ENCODE data around the gene NRAP. TPM values are rescaled to one million over a fixed set of nuclear protein-coding genes. Genes with fewer than 3 reads are reported as not detected.

NRAP gene
- total and polyA plus RNA-seq, 4 donors: 0.05 to 0.13 (median 0.10) TPM

DNA sequence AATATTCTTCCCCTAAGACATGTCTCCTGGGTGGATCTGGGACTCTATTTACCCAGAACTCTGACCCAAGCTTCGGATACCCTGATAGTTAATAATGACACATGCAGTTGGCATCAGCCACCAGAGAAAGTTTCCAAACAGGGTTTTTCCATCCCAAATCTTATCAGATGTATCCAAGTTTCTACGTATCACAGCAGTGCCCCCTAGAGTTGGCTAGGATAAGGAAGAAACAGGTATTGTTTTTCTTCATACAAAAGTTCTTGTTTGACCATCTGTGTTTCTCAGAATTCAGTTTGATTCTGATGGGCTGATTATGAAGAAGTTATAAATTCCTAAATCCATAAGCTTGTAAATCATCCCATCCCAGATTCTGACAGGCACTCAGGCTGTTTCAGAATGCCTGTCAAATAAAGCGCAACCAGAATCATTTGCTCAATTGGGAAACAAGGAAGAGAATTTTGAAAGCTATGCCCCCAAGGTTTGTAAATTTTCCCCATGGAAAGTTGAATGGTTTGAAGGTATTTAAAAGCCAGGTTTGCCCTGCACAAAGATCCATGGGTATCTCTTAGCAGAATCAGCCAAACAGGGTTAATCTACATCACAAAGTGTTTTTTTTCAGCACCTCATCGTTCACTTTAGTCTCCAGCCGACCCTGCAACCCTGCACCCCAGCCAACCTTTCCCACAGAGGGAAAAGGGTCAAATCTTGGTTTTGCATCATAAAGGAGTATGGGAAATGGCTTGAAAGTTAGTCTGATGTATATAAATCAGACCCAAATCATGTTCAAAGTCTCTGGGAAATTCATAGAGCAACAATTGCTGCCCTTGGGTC lies 47.4 kb downstream of the NRAP start:
- no peak overlapping the region for H3K4me3 ChIP-seq (ENCODE audit: low read depth in 1 of 3, low read length in 3 of 3)
- no peak overlapping the region for H3K27ac ChIP-seq (ENCODE audit: low read depth in 1 of 2, low read length in 2 of 2)
- TF ChIP-seq, protein P1, sequence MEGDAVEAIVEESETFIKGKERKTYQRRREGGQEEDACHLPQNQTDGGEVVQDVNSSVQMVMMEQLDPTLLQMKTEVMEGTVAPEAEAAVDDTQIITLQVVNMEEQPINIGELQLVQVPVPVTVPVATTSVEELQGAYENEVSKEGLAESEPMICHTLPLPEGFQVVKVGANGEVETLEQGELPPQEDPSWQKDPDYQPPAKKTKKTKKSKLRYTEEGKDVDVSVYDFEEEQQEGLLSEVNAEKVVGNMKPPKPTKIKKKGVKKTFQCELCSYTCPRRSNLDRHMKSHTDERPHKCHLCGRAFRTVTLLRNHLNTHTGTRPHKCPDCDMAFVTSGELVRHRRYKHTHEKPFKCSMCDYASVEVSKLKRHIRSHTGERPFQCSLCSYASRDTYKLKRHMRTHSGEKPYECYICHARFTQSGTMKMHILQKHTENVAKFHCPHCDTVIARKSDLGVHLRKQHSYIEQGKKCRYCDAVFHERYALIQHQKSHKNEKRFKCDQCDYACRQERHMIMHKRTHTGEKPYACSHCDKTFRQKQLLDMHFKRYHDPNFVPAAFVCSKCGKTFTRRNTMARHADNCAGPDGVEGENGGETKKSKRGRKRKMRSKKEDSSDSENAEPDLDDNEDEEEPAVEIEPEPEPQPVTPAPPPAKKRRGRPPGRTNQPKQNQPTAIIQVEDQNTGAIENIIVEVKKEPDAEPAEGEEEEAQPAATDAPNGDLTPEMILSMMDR (IDR thresholded peaks at IDR 0.05; ENCODE audit: low read depth, low read length, missing input control): peak; percentile 33
- TF ChIP-seq RAD21 (IDR thresholded peaks at IDR 0.05): peak; percentile 71 to 72
- TF ChIP-seq HNF4A (conservative IDR thresholded peaks at IDR 0.05): no peak
- H3K9ac ChIP-seq (ENCODE audit: low read depth in 1 of 2, low read length in 2 of 2): no peak overlapping the region
- H3K9me3 ChIP-seq (ENCODE audit: control insufficient read depth in 4 of 4, low read length in 3 of 4): no peaks in the 10 kb centered on the region
- H3K27me3 ChIP-seq (ENCODE audit: control insufficient read depth in 4 of 4, insufficient read depth in 4 of 4, low read length in 3 of 4): no peaks in the 10 kb centered on the region
- no peak for DNase-seq (ENCODE audit: low spot score)
- 27% methylated on average over 5 of the region's 5 CpGs for WGBS
- peaks cover 0 to 2% (median 0%) of the 10 kb centered on the region in 4 donors for H3K4me1 ChIP-seq (ENCODE audit: control insufficient read depth in 4 of 4, insufficient read depth in 4 of 4, low read length in 3 of 4)
- no peaks in the 10 kb centered on the region for H3K36me3 ChIP-seq (ENCODE audit: control insufficient read depth in 4 of 4, insufficient read depth in 3 of 4, low read depth in 1 of 4, low read length in 3 of 4)

DNA sequence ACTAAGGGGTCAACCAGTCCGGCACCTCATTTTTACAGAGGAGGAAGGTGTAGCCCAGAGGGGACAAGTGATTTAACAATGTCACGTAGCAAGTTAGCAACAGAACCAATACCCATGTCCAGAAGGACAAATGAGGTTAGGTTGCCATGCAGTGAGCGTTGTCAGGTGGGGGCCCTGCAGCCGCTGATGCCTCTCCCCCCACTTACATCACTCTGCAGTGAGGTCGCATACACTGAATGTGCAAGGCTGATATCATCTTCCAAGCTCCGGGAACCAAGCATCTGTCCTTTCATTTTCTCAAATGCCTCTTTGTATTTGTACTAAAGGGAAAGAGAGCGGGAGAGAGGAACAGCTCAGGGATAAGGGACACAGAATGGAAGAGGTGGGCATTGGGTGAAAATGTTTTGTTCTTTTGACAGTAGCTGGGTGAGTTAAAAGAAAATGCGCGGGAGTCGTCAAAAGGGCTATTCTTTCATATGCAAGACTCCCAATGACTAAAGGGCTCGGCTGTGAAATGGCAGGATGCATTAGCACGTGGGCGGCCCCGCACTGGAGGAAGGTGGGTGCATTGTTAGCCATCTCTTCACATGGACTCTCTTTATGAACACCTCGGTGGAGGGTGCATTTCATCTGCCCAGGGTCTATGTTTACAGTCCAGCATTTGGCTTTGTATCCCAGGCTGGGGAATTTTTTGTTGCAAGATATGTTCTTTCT lies 49.7 kb downstream of the NRAP start:
- Histone ChIP-seq H3K27me3 (ENCODE audit: control insufficient read depth in 4 of 4, insufficient read depth in 4 of 4, low read length in 3 of 4) (no peaks in the 10 kb centered on the region), H3K36me3 (ENCODE audit: control insufficient read depth in 4 of 4, insufficient read depth in 3 of 4, low read depth in 1 of 4, low read length in 3 of 4) (no peaks in the 10 kb centered on the region), H3K9ac (ENCODE audit: low read depth in 1 of 2, low read length in 2 of 2) (no peak overlapping the region), H3K4me3 (ENCODE audit: low read depth in 1 of 3, low read length in 3 of 3) (no peak overlapping the region), H3K27ac (ENCODE audit: low read depth in 1 of 2, low read length in 2 of 2) (no peak overlapping the region), H3K9me3 (ENCODE audit: control insufficient read depth in 4 of 4, low read length in 3 of 4) (no peaks in the 10 kb centered on the region), H3K4me1 (ENCODE audit: control insufficient read depth in 4 of 4, insufficient read depth in 4 of 4, low read length in 3 of 4) (peaks cover 0 to 2% (median 0%) of the 10 kb centered on the region in 4 donors)
- TF ChIP-seq NR2F2 (IDR thresholded peaks at IDR 0.05): no peak
- TF ChIP-seq YY1 (IDR thresholded peaks at IDR 0.05): no peak
- no peak for TF ChIP-seq RXRA (IDR thresholded peaks at IDR 0.05)
- TF ChIP-seq, protein P2, sequence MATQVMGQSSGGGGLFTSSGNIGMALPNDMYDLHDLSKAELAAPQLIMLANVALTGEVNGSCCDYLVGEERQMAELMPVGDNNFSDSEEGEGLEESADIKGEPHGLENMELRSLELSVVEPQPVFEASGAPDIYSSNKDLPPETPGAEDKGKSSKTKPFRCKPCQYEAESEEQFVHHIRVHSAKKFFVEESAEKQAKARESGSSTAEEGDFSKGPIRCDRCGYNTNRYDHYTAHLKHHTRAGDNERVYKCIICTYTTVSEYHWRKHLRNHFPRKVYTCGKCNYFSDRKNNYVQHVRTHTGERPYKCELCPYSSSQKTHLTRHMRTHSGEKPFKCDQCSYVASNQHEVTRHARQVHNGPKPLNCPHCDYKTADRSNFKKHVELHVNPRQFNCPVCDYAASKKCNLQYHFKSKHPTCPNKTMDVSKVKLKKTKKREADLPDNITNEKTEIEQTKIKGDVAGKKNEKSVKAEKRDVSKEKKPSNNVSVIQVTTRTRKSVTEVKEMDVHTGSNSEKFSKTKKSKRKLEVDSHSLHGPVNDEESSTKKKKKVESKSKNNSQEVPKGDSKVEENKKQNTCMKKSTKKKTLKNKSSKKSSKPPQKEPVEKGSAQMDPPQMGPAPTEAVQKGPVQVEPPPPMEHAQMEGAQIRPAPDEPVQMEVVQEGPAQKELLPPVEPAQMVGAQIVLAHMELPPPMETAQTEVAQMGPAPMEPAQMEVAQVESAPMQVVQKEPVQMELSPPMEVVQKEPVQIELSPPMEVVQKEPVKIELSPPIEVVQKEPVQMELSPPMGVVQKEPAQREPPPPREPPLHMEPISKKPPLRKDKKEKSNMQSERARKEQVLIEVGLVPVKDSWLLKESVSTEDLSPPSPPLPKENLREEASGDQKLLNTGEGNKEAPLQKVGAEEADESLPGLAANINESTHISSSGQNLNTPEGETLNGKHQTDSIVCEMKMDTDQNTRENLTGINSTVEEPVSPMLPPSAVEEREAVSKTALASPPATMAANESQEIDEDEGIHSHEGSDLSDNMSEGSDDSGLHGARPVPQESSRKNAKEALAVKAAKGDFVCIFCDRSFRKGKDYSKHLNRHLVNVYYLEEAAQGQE (IDR thresholded peaks at IDR 0.05): no peak
- TF ChIP-seq, protein P3, sequence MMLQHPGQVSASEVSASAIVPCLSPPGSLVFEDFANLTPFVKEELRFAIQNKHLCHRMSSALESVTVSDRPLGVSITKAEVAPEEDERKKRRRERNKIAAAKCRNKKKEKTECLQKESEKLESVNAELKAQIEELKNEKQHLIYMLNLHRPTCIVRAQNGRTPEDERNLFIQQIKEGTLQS (IDR thresholded peaks at IDR 0.05): no peak
- no peak for TF ChIP-seq TAF1 (conservative IDR thresholded peaks at IDR 0.05)
- TF ChIP-seq GABPA (IDR thresholded peaks at IDR 0.05 in 1 of 2, conservative IDR thresholded peaks at IDR 0.05 in 1 of 2): no peak
- no peak for DNase-seq (ENCODE audit: low spot score)
- WGBS: 81% methylated on average over 15 of the region's 15 CpGs

All from liver (tissue), 9 donors.